AG04450 (cell line): ENCODE results near the gene SMIM45.

ENCODE experiments used
- CTCF ChIA-PET: fragments of 300-600, 350-600 bp; formaldehyde crosslinking; extraction: SDS; loops from one replicate; lab custom pipeline; 2022; ENCODE audit warnings: antibody characterized with exemption, inconsistent platforms; lab: Charles Lee
- POLR2A ChIA-PET: fragments of 350-600 bp; formaldehyde crosslinking; extraction: SDS; loops from one replicate; lab custom pipeline; 2021; ENCODE audit warnings: antibody characterized with exemption, inconsistent platforms; lab: Yijun Ruan, JAX
- DNase-seq: peaks from one replicate; pipeline ENCODE4 v3.0.0-alpha.2; 2011; ENCODE audit warnings: low read depth, low spot score
- H3K27ac ChIP-seq: one replicate; pipeline ENCODE4 v1.5.1; 2012; ENCODE audit warnings: low read depth, low read length, control low read depth
- H3K27me3 ChIP-seq: one replicate; pipeline ENCODE4 v1.6.0; 2012; ENCODE audit warnings: low read length; ENCODE audit not compliant: control insufficient read depth, insufficient read depth
- H3K4me3 ChIP-seq: 2 replicates; pipeline ENCODE4 v1.5.1; 2011; ENCODE audit warnings: mild to moderate bottlenecking, low read depth, low read length, control low read depth
- H3K9me3 ChIP-seq: 2 replicates; pipeline ENCODE4 v1.5.1; 2012; ENCODE audit warnings: low read length; ENCODE audit not compliant: control insufficient read depth, insufficient read depth
- TF ChIP-seq, protein P1 (sequence below): IDR thresholded peaks from 2 replicates; pipeline ENCODE4 v1.5.1; 2011; ENCODE audit warnings: low read depth, low read length, control low read depth, inconsistent platforms

SMIM45 gene

DNA sequence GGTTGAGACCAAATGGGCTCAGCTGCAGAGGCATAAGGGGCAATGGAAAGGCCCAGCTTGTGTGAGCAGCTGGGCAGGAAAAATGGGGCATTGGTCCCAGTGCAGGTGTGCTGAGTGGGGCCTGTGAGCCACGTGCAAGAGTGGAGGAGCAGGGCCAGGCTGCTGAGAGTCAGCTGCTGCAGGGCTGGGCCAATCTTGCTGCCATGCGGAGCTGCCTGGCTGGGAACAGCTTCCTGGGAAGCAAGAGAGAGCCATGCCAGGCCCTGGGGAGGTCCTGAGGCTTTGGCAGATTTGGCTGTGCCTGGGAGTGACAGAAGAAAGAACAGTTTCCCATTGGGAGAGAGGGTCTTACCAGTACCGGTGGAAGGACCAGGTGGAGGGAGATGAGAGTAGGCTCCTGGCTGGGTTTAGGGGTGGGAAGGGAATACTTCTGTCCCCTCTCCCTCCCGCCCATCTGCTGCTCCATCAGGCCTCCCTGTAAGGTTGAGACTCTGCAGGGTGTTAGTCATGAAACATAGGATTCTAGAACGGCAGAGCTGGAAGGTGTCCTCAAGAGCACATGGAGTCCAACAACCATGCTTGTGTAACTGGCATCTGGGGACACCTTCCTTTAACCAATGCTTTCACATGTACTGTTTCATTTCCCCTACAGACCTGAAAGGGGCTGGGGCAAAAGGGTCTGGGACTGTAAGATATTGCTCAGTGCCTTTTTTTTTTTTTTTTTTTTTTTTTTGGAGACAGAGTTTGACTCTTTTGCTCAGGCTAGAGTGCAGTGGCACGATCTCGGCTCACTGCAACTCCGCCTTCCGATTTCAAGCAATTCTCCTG is 27.7 kb downstream of the SMIM45 start:
- DNase-seq, result no peak
- CTCF ChIA-PET, result no interaction called here
- no peak overlapping the region for H3K4me3 ChIP-seq
- TF ChIP-seq, protein P1, sequence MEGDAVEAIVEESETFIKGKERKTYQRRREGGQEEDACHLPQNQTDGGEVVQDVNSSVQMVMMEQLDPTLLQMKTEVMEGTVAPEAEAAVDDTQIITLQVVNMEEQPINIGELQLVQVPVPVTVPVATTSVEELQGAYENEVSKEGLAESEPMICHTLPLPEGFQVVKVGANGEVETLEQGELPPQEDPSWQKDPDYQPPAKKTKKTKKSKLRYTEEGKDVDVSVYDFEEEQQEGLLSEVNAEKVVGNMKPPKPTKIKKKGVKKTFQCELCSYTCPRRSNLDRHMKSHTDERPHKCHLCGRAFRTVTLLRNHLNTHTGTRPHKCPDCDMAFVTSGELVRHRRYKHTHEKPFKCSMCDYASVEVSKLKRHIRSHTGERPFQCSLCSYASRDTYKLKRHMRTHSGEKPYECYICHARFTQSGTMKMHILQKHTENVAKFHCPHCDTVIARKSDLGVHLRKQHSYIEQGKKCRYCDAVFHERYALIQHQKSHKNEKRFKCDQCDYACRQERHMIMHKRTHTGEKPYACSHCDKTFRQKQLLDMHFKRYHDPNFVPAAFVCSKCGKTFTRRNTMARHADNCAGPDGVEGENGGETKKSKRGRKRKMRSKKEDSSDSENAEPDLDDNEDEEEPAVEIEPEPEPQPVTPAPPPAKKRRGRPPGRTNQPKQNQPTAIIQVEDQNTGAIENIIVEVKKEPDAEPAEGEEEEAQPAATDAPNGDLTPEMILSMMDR, result no peak
- H3K27ac ChIP-seq, result no peak overlapping the region
- POLR2A ChIA-PET, result no interaction called here
- H3K27me3 ChIP-seq, result peaks cover 47% of the 10 kb centered on the region
- H3K9me3 ChIP-seq, result no peaks in the 10 kb centered on the region; the same call in 1 of the 2 replicates

DNA sequence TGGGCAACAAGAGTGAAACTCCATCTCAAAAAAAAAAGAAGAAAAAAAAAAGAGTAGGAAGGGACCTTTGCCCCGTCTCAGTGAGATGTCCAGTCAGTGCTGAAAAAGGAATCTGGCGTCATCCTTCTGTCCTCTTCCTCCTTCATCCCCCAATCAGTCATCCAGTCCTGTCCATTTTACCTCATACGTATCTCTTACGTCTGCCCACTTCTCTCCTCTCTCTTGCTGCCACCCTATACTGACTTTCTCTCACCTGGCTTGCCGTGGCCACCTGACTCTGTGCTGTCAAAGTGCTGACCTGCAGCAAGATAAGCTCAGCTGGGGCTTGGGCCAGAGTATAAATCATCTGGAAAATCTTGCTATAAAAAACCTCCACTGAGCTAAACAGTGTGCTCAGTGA is 30.9 kb downstream of the SMIM45 start:
- ChIA-PET POLR2A (no interaction called here), CTCF (interaction anchor here (0.6 kb wide), 2 partner anchors 24 to 108 kb away, joined by 3 to 4 read pairs; no protein-coding TSS in a partner anchor)
- no peak for DNase-seq
- Histone ChIP-seq H3K4me3 (no peak overlapping the region), H3K9me3 (no peaks in the 10 kb centered on the region; the same call in 1 of the 2 replicates), H3K27me3 (peaks cover 21% of the 10 kb centered on the region), H3K27ac (no peak overlapping the region)
- TF ChIP-seq, protein P1, result no peak

DNA sequence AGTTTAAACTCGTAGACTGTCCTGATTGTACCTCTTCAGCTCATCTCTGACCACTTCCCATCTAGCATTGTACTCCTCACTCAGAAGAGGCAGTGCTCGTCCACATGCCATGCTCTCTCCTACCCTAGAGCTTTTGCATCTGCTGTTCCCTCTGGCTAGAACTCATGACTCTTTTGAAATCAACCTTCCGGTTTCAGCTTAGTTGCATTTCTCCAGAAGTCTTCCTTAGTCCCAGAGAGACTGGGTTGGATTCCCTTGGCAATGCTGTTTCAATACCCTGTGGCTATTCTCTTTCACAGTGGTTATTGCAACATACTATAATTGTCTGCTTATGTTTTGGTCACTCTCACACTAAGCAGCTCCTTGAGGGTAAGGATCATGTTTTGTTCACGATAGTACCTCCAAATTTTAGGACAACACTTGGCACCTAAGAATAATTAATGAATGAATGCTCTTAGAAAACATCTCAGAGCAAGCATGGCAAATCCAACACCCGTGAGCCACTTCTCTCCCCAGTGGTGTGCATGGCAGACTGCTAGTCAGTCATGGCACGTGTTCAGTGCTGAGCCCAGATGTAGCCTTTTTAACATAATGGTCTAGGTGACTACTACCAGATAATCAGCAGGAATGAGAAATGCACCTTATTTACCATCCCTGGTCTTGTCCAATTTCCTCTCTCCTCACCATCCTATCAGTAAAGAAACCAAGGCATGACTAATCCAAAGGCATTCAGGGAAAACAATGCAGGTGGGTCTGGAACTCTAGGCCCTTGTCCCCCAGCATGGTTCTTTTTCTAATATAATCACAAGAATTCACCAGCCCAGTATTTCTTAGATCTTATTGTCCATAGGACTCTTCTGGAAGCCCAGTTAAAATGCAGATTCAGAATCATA is 31.8 kb downstream of the SMIM45 start:
- TF ChIP-seq, protein P1, result no peak
- Histone ChIP-seq H3K27me3 (peaks cover 13% of the 10 kb centered on the region), H3K4me3 (no peak overlapping the region), H3K9me3 (no peaks in the 10 kb centered on the region; the same call in 1 of the 2 replicates), H3K27ac (no peak overlapping the region)
- ChIA-PET CTCF (no interaction called here), POLR2A (no interaction called here)
- no peak for DNase-seq

DNA sequence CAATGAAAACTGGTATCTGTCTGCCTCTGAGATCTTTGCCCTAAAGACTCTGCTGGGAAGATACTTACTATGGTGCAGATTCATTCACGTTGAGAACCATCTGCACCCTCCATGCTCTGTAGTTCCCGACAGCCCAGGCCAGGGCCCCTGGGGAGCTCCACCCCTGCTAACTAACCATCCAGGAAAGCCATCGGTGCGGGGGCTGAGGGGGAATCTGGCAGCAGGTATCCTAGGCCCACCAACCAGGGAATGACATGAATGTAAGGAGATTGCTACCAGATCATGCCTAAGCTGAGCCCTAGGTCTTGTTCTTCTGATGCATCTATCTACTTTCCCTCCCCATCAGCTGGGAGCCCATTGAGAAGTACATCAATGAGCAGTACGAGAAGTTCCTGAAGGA is 35.3 kb downstream of the SMIM45 start:
- ChIA-PET POLR2A (no interaction called here), CTCF (no interaction called here)
- no peak overlapping the region for H3K27ac ChIP-seq
- DNase-seq, result no peak
- no peaks in the 10 kb centered on the region for H3K9me3 ChIP-seq
- TF ChIP-seq, protein P1, result no peak
- H3K27me3 ChIP-seq, result peaks cover 9% of the 10 kb centered on the region
- no peak overlapping the region for H3K4me3 ChIP-seq

DNA sequence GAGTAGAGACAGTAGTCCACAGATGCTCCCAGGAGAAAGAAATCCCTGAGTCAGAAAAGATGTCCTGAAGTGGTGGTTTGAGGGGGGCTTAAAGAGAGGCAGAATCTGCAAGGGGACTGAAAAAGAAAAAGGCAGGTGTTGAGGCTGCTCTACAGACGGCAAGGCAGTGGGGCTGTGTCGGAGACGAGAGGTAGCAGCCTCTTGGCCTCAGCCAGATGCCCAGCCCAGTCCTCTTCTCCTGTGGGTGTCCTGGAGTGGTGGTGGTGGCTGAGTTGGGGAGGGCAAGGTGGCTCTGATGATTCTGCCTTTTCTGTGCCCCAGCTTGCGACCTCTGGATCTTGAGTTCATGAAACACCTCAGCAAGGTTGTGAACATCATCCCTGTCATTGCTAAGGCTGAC is 37.3 kb downstream of the SMIM45 start:
- Histone ChIP-seq H3K27ac (no peak overlapping the region), H3K9me3 (no peaks in the 10 kb centered on the region), H3K27me3 (peaks cover 3% of the 10 kb centered on the region), H3K4me3 (no peak overlapping the region)
- CTCF ChIA-PET, result no interaction called here
- no peak for DNase-seq
- TF ChIP-seq, protein P1, result no peak
- POLR2A ChIA-PET, result no interaction called here
